Neural cell (in vitro differentiated cells): ENCODE data around the gene TAB3.

Experiments used
- CTCF ChIP-seq: fragments of 450-650 bp; IDR thresholded peaks from 2 replicates; pipeline ENCODE4 v1.5.1; 2014; ENCODE audit warnings: antibody characterized with exemption, mild to moderate bottlenecking, moderate library complexity; ENCODE audit not compliant: poor library complexity, severe bottlenecking
- EZH2 ChIP-seq: fragments of 200-600, 300-800 bp; shearing (Covaris generic), sonication (generic); IDR thresholded peaks from 2 replicates; pipeline ENCODE4 v1.6.1; 2014; ENCODE audit warnings: antibody characterized with exemption, low read length, borderline replicate concordance, mild to moderate bottlenecking; ENCODE audit not compliant: insufficient read depth, poor library complexity, severe bottlenecking

- TF ChIP-seq CTCF (no peak), EZH2 (no peak)
These were observed 7.7 kb downstream of the TAB3 start for GRCh38 chrX:30881390-30881789.
